GM19099 (cell line): ENCODE results near the gene ANK2.

Experiments
- POLR2A ChIP-seq: IDR thresholded peaks from 3 replicates; pipeline ENCODE4 v1.6.1; 2011; ENCODE audit warnings: low read depth; ENCODE audit not compliant: insufficient read length; ENCODE audit errors: extremely low read depth

Gene ANK2

GRCh38 chr4:113049421-113050370 lies at the start of gene ANK2:
Gene ANK2, plus strand, starts transcription at chr4:113049653. Its CDS starts 76 bp downstream, at chr4:113049729.
- TF ChIP-seq POLR2A: no peak

- no peak for TF ChIP-seq POLR2A
Observed at GRCh38 chr4:113003841-113004240, 45.6 kb upstream of the ANK2 start.

GRCh38 chr4:113004655-113005054 lies 44.8 kb upstream of the ANK2 start:
- no peak for TF ChIP-seq POLR2A

GRCh38 chr4:113006632-113007031 lies 42.8 kb upstream of the ANK2 start:
- TF ChIP-seq POLR2A: no peak

- no peak for TF ChIP-seq POLR2A
Observed at GRCh38 chr4:113007151-113007550, 42.3 kb upstream of the ANK2 start.

GRCh38 chr4:113008135-113008534 lies 41.3 kb upstream of the ANK2 start:
- no peak for TF ChIP-seq POLR2A

GRCh38 chr4:113008716-113009115 lies 40.7 kb upstream of the ANK2 start:
- TF ChIP-seq POLR2A: no peak

GRCh38 chr4:113009461-113009860 lies 40.0 kb upstream of the ANK2 start:
- TF ChIP-seq POLR2A: no peak

GRCh38 chr4:113012122-113012725 lies 37.2 kb upstream of the ANK2 start:
- no peak for TF ChIP-seq POLR2A

- TF ChIP-seq POLR2A: no peak
Observed at GRCh38 chr4:113012786-113013185, 36.7 kb upstream of the ANK2 start.

- TF ChIP-seq POLR2A: no peak
Observed at GRCh38 chr4:113013751-113014150, 35.7 kb upstream of the ANK2 start.

- TF ChIP-seq POLR2A: no peak
Observed at GRCh38 chr4:113016377-113016776, 33.1 kb upstream of the ANK2 start.

- no peak for TF ChIP-seq POLR2A
Observed at GRCh38 chr4:113020966-113021365, 28.5 kb upstream of the ANK2 start.

- no peak for TF ChIP-seq POLR2A
Observed at GRCh38 chr4:113024388-113024787, 25.1 kb upstream of the ANK2 start.

- no peak for TF ChIP-seq POLR2A
Observed at GRCh38 chr4:113025416-113025815, 24.0 kb upstream of the ANK2 start.

- TF ChIP-seq POLR2A: no peak
Observed at GRCh38 chr4:113026556-113026955, 22.9 kb upstream of the ANK2 start.

- TF ChIP-seq POLR2A: no peak
Observed at GRCh38 chr4:113028074-113028473, 21.4 kb upstream of the ANK2 start.

GRCh38 chr4:113031212-113031611 lies 18.2 kb upstream of the ANK2 start:
- TF ChIP-seq POLR2A: no peak
